ENCODE results near the gene RPL31. TPM values are rescaled to one million over a fixed set of nuclear protein-coding genes. Genes with fewer than 3 reads are reported as not detected.

Gene RPL31
- total and polyA plus RNA-seq, 12 donors, result 610 to 4,595 (median 717) TPM

DNA sequence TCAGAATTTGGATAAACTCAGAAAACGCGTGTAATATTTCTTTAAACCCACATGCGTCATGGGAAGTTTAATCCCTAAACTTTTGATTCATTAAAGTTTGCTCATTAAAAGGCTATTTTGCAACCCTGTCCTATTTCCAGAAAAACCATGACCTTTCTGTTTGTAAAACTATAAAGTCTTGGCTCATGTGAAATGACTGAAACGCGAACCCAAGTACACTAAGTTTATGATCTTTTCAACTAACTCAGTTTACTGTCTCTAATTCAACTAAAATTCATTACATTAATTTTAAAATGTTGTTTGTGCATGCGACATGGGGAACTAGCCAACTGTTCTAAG lies 3.9 kb upstream of the RPL31 start:
- intact Hi-C loops (cut with DNase I), result no loop called here
- Histone ChIP-seq H3K27me3 (no peaks in the 10 kb centered on the region), H3K9me3 (no peaks in the 10 kb centered on the region), H3K4me1 (peaks cover 0 to 17% (median 10%) of the 10 kb centered on the region in 9 donors), H3K4me3 (no peak overlapping the region), H3K27ac (no peak overlapping the region), H3K36me3 (peaks cover 0 to 39% (median 2%) of the 10 kb centered on the region in 9 donors)
- DNase-seq, result no peak
- TF ChIP-seq CTCF (IDR thresholded peaks at IDR 0.05), result no peak
- no peak for ATAC-seq
- 89% methylated on average over 6 of the region's 6 CpGs for WGBS, 2 donors

DNA sequence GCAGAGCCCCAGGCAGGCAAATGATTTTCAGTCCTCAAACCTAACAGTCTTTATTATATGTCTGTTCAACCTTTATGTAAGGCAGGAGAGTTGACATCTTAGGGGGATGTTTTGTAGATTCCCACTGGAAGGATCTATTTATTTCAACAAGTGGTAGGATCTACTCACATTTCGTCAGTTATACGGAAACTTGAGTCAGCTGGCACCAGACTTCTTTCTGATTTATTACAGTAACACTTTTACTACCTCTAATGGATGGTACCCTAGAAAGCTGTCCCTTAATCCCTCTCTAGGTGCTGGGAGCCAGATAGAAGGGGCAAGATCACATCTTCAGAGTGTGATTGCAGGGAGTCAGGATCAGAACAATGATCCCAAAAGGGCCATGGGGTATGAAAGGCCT lies 2.1 kb upstream of the RPL31 start:
- intact Hi-C loops (cut with DNase I), result no loop called here
- ATAC-seq (no peak), DNase-seq (no peak)
- 93 to 99% methylated on average over 2 of the region's 2 CpGs for WGBS, 2 donors
- Histone ChIP-seq H3K27me3 (no peaks in the 10 kb centered on the region), H3K4me3 (no peak overlapping the region), H3K4me1 (peaks cover 4 to 29% (median 25%) of the 10 kb centered on the region in 9 donors), H3K9me3 (no peaks in the 10 kb centered on the region), H3K36me3 (peaks cover 0 to 39% (median 20%) of the 10 kb centered on the region in 9 donors), H3K27ac (no peak overlapping the region)
- no peak for TF ChIP-seq CTCF (IDR thresholded peaks at IDR 0.05)

DNA sequence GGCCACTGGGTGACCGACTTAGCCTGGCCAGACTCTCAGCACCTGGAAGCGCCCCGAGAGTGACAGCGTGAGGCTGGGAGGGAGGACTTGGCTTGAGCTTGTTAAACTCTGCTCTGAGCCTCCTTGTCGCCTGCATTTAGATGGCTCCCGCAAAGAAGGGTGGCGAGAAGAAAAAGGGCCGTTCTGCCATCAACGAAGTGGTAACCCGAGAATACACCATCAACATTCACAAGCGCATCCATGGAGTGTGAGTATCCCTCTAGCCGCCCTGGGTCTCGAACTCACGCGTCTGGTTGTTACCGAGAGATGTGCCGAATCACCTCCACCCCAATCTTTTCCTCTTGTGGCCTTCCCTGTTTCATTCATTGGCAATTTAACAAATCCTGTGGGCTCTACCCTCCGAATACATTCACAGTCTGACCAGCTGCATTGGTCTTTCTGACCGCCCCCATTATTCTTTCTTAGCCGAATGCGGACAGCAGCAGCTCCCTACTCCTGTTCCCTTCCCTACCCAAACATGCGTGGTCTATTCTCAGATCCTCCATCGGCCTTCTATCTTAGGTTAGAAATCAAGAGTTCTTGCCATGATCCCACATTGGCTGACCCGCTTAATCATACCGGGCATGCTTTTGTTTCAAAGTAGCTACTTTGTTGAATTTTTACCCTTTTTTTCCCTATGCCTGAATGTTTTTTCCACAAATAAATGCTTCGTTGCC lies 631 bp downstream of the RPL31 start:
- Histone ChIP-seq H3K36me3 (peaks cover 0 to 47% (median 46%) of the 10 kb centered on the region in 9 donors), H3K27ac (peak overlapping the region; percentile 37 to 93 (median 84)), H3K27me3 (no peaks in the 10 kb centered on the region), H3K9me3 (no peaks in the 10 kb centered on the region), H3K4me3 (peak overlapping the region; percentile 68 to 94 (median 82)), H3K4me1 (peaks cover 4 to 41% (median 25%) of the 10 kb centered on the region in 9 donors)
- no peak for TF ChIP-seq CTCF (IDR thresholded peaks at IDR 0.05)
- ATAC-seq (peak in 5 of 8 donors; percentile 3 to 41 (median 15)), DNase-seq (no peak)
- intact Hi-C loops (cut with DNase I), result loop anchor here in 1 of 10 donors (2.0 kb wide), 1 partner anchor 150 kb away; no protein-coding TSS in a partner anchor
- 2% methylated on average over 26 of the region's 26 CpGs for WGBS, 2 donors

DNA sequence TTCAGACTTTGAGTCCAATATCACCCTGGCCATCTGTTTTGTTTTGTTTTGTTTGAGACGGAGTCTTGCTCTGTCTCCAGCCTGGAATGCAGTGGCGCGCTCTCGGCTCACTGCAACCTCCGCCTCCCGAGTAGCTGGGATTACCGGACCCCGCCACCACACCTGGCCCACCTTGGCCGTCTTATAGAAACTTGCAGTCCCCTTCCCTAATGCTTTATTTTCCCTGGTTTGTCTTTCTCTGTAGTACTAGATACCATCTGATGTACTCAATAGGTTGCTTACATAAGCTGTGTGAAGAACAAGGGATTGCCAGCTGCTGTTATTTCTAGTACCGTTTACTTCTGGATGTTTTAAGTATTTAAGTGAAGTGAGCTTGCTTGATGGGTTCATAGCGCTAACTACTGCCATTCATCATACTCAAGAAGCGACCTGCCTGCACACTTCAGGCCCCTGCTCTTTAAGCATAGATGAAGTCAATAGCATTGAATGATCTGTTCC lies 1.2 kb downstream of the RPL31 start:
- Histone ChIP-seq H3K9me3 (no peaks in the 10 kb centered on the region), H3K36me3 (peaks cover 0 to 52% (median 47%) of the 10 kb centered on the region in 9 donors), H3K4me1 (peaks cover 4 to 41% (median 25%) of the 10 kb centered on the region in 9 donors), H3K4me3 (peak overlapping the region; percentile 68 to 94 (median 82)), H3K27me3 (no peaks in the 10 kb centered on the region), H3K27ac (peak overlapping the region in 8 of 10 donors; percentile 80 to 93 (median 87))
- intact Hi-C loops (cut with DNase I), result loop anchor here in 1 of 10 donors (2.0 kb wide), 1 partner anchor 149 kb away; no protein-coding TSS in a partner anchor
- TF ChIP-seq CTCF (IDR thresholded peaks at IDR 0.05), result no peak
- WGBS, 2 donors, result 33 to 39% methylated on average over 12 of the region's 12 CpGs
- ATAC-seq (no peak), DNase-seq (no peak)
